DMS 273 treated with DMSO at 0.1 percent for 48 hours (cell line): Measurements from ENCODE around the gene SPRY1.

Experiments used
- DNase-seq: peaks from one replicate; lab custom pipeline; 2025; lab: John Stamatoyannopoulos, UW

SPRY1 gene

GRCh38 chr4:123409334-123409733 is 12.7 kb downstream of the SPRY1 start:
- no peak for DNase-seq

- DNase-seq, result no peak
Measured at GRCh38 chr4:123411514-123411913, 14.9 kb downstream of the SPRY1 start.

GRCh38 chr4:123412091-123412505 is 15.5 kb downstream of the SPRY1 start:
- DNase-seq, result no peak

- no peak for DNase-seq
Measured at GRCh38 chr4:123412700-123413512, 16.3 kb downstream of the SPRY1 start.

- DNase-seq, result no peak
Measured at GRCh38 chr4:123415576-123415975, 19.0 kb downstream of the SPRY1 start.

GRCh38 chr4:123415977-123416376 is 19.4 kb downstream of the SPRY1 start:
- DNase-seq, result no peak

- no peak for DNase-seq
Measured at GRCh38 chr4:123417813-123418212, 21.2 kb downstream of the SPRY1 start.

- DNase-seq, result no peak
Measured at GRCh38 chr4:123418351-123418931, 21.8 kb downstream of the SPRY1 start.

- DNase-seq, result no peak
Measured at GRCh38 chr4:123419885-123420755, 23.5 kb downstream of the SPRY1 start.

- DNase-seq, result no peak
Measured at GRCh38 chr4:123421227-123421936, 24.8 kb downstream of the SPRY1 start.

GRCh38 chr4:123421937-123422781 is 25.6 kb downstream of the SPRY1 start:
- DNase-seq, result no peak

- no peak for DNase-seq
Measured at GRCh38 chr4:123423819-123424218, 27.2 kb downstream of the SPRY1 start.

GRCh38 chr4:123427951-123428350 is 31.4 kb downstream of the SPRY1 start:
- DNase-seq, result no peak

GRCh38 chr4:123430031-123430430 is 33.4 kb downstream of the SPRY1 start:
- no peak for DNase-seq

- no peak for DNase-seq
Measured at GRCh38 chr4:123430501-123430900, 33.9 kb downstream of the SPRY1 start.

- no peak for DNase-seq
Measured at GRCh38 chr4:123433573-123433972, 37.0 kb downstream of the SPRY1 start.

- DNase-seq, result no peak
Measured at GRCh38 chr4:123433976-123434375, 37.4 kb downstream of the SPRY1 start.

GRCh38 chr4:123435246-123436113 is 38.9 kb downstream of the SPRY1 start:
- no peak for DNase-seq

GRCh38 chr4:123438031-123438430 is 41.4 kb downstream of the SPRY1 start:
- no peak for DNase-seq
